Effector CD4-positive, alpha-beta T cell (primary cell): ENCODE data around the gene U2AF1.
"Not testable (repeated sequence)": the region's sequence is repeated elsewhere in the genome, so short reads cannot be mapped to it uniquely, and the experiment has no call there.

Source experiments
- DNase-seq: peaks from one replicate; pipeline ENCODE4 v3.0.0-alpha.2; 2020
- total RNA-seq: gene quantifications from one replicate; lab custom pipeline; 2026; lab: John Stamatoyannopoulos, UW

U2AF1 gene
- total RNA-seq, result 41.1 reads per million, percentile 64 among the genes with 10 or more reads in this experiment

GRCh38 chr21:43106965-43107793 is at the start of gene U2AF1:
U2AF1 (minus strand) TSS chr21:43107570; CDS start chr21:43107494, 76 bp downstream.
- peak; percentile 68 for DNase-seq

GRCh38 chr21:43153601-43154000 is 46.2 kb upstream of the U2AF1 start:
- not testable (repeated sequence) for DNase-seq

GRCh38 chr21:43149344-43149743 is 42.0 kb upstream of the U2AF1 start:
- DNase-seq, result not testable (repeated sequence)

GRCh38 chr21:43147999-43148398 is 40.6 kb upstream of the U2AF1 start:
- DNase-seq, result not testable (repeated sequence)

GRCh38 chr21:43146637-43147036 is 39.3 kb upstream of the U2AF1 start:
- not testable (repeated sequence) for DNase-seq

- DNase-seq, result not testable (repeated sequence)
Observed at GRCh38 chr21:43141407-43141806, 34.0 kb upstream of the U2AF1 start.

- not testable (repeated sequence) for DNase-seq
Observed at GRCh38 chr21:43138944-43139343, 31.6 kb upstream of the U2AF1 start.

GRCh38 chr21:43134520-43134919 is 27.1 kb upstream of the U2AF1 start:
- not testable (repeated sequence) for DNase-seq

GRCh38 chr21:43130094-43130493 is 22.7 kb upstream of the U2AF1 start:
- not testable (repeated sequence) for DNase-seq

- not testable (repeated sequence) for DNase-seq
Observed at GRCh38 chr21:43115956-43116355, 8.6 kb upstream of the U2AF1 start.

- not testable (repeated sequence) for DNase-seq
Observed at GRCh38 chr21:43114483-43114882, 7.1 kb upstream of the U2AF1 start.

- not testable (repeated sequence) for DNase-seq
Observed at GRCh38 chr21:43109006-43109405, 1.6 kb upstream of the U2AF1 start.

- not testable (repeated sequence) for DNase-seq
Observed at GRCh38 chr21:43108177-43108576, 807 bp upstream of the U2AF1 start.

- not testable (repeated sequence) for DNase-seq
Observed at GRCh38 chr21:43107794-43108137, 396 bp upstream of the U2AF1 start.

GRCh38 chr21:43104642-43105041 is 2.7 kb downstream of the U2AF1 start:
- DNase-seq, result not testable (repeated sequence)

- DNase-seq, result not testable (repeated sequence)
Observed at GRCh38 chr21:43102281-43102680, 5.1 kb downstream of the U2AF1 start.

GRCh38 chr21:43101676-43102075 is 5.7 kb downstream of the U2AF1 start:
- not testable (repeated sequence) for DNase-seq

- DNase-seq, result not testable (repeated sequence)
Observed at GRCh38 chr21:43101000-43101399, 6.4 kb downstream of the U2AF1 start.

GRCh38 chr21:43091979-43092614 is 15.3 kb downstream of the U2AF1 start:
- not testable (repeated sequence) for DNase-seq

- not testable (repeated sequence) for DNase-seq
Observed at GRCh38 chr21:43090947-43091346, 16.4 kb downstream of the U2AF1 start.

- not testable (repeated sequence) for DNase-seq
Observed at GRCh38 chr21:43089463-43089862, 17.9 kb downstream of the U2AF1 start.

GRCh38 chr21:43082587-43083300 is 24.6 kb downstream of the U2AF1 start:
- not testable (repeated sequence) for DNase-seq

- DNase-seq, result not testable (repeated sequence)
Observed at GRCh38 chr21:43076643-43077042, 30.7 kb downstream of the U2AF1 start.
